Spleen (tissue), 7 donors: ENCODE results near the gene RAB11A.

Experiments
- CTCF ChIP-seq, 11 experiments: fragments of 200-600 bp in 7 of 11; fragments of 450-650 bp in 4 of 11; sonication (generic) in 4 of 11; IDR thresholded peaks in 8 of 11; conservative IDR thresholded peaks in 3 of 11; 1 replicate in 7 of 11; 2 replicates in 4 of 11; pipeline versions ENCODE4 v1.4.0 to v1.8.0; 2016 to 2021; ENCODE audit warnings: antibody characterized with exemption in 11 of 11, inconsistent platforms in 4 of 11, mild to moderate bottlenecking in 1 of 11
- POLR2A ChIP-seq, 3 donors: fragments of 450-650 bp; IDR thresholded peaks; one replicate each; pipeline ENCODE4 v1.5.1; 2017; ENCODE audit warnings: antibody characterized with exemption in 3 of 3, mild to moderate bottlenecking in 1 of 3
- POLR2AphosphoS5 ChIP-seq, 3 donors: sonication (generic); formaldehyde crosslinking; IDR thresholded peaks; one replicate each; pipeline ENCODE4 v1.5.1; 2017; ENCODE audit warnings: antibody characterized with exemption in 3 of 3
- donor health status: DM: no; HTN: no; CAD: no; lungs with moderate emphysema.
- donor health status: DM: no; HTN: no; CAD: no.
- donor health status: DM: no; HTN: no; CAD: no.

- TF ChIP-seq CTCF (IDR thresholded peaks at IDR 0.05 in 8 of 11, conservative IDR thresholded peaks at IDR 0.05 in 3 of 11): no peak
- no peak for TF ChIP-seq POLR2A (IDR thresholded peaks at IDR 0.05)
- TF ChIP-seq POLR2AphosphoS5 (IDR thresholded peaks at IDR 0.05): no peak
Observed at GRCh38 chr15:65875458-65875857, 6.2 kb downstream of the RAB11A start.
